AG09319 (cell line): ENCODE measurements around the gene CHMP1A.

Experiments used
- DNase-seq: peaks from one replicate; pipeline ENCODE4 v3.0.0-alpha.2; 2010; ENCODE audit warnings: low read depth; ENCODE audit errors: extremely low read depth
- CTCF ChIP-seq: IDR thresholded peaks from 2 replicates; pipeline ENCODE4 v1.5.1; 2011; ENCODE audit warnings: low read depth, mild to moderate bottlenecking, inconsistent platforms, low read length, moderate library complexity

Gene CHMP1A

GRCh38 chr16:89619840-89620239 lies 37.7 kb downstream of the CHMP1A start:
- no peak for TF ChIP-seq CTCF
- DNase-seq = no peak

- TF ChIP-seq CTCF = no peak
- no peak for DNase-seq
Measured at GRCh38 chr16:89618109-89618998, 39.2 kb downstream of the CHMP1A start.

GRCh38 chr16:89617036-89617435 lies 40.5 kb downstream of the CHMP1A start:
- DNase-seq = no peak
- TF ChIP-seq CTCF = no peak

- TF ChIP-seq CTCF = no peak
- DNase-seq = no peak
Measured at GRCh38 chr16:89616623-89617022, 40.9 kb downstream of the CHMP1A start.

- TF ChIP-seq CTCF = peak; percentile 79
- no peak for DNase-seq
Measured at GRCh38 chr16:89615596-89616090, 41.9 kb downstream of the CHMP1A start.

- DNase-seq = no peak
- no peak for TF ChIP-seq CTCF
Measured at GRCh38 chr16:89615176-89615575, 42.3 kb downstream of the CHMP1A start.

- DNase-seq = no peak
- no peak for TF ChIP-seq CTCF
Measured at GRCh38 chr16:89613954-89614459, 43.5 kb downstream of the CHMP1A start.
